Psoas muscle (tissue), 8 donors: ENCODE measurements around the gene KY. TPM values are rescaled to one million over a fixed set of nuclear protein-coding genes. Genes with fewer than 3 reads are reported as not detected.

ENCODE experiments used
- ATAC-seq, 4 donors: fragments of 200-7000 bp; cut with Tn5 transposase; one replicate each; pipeline ENCODE4 v1.9.1; 2020; ENCODE audit warnings: moderate library complexity in 3 of 4, mild to moderate bottlenecking in 2 of 4
- DNase-seq, 2 donors: peaks; one replicate each; pipeline ENCODE4 v3.0.0-alpha.2; 2020
- H3K27ac ChIP-seq: fragments of 200-600 bp; one replicate; pipeline ENCODE4 v1.8.0; 2022
- H3K27me3 ChIP-seq, 3 donors: fragments of 200-600 bp in 1 of 3; one replicate each; pipeline versions ENCODE4 v1.6.1 to v1.8.0; 2013 to 2022; ENCODE audit warnings: low read length in 2 of 3, mild to moderate bottlenecking in 2 of 3, moderate library complexity in 1 of 3; ENCODE audit not compliant: insufficient read depth in 3 of 3
- H3K36me3 ChIP-seq, 2 donors: fragments of 200-600 bp in 1 of 2; one replicate each; pipeline versions ENCODE4 v1.6.1 to v1.8.0; 2013 to 2022; ENCODE audit warnings: low read depth in 1 of 2, mild to moderate bottlenecking in 1 of 2, moderate library complexity in 1 of 2; ENCODE audit not compliant: insufficient read depth in 1 of 2
- H3K4me1 ChIP-seq: fragments of 200-600 bp; one replicate; pipeline ENCODE4 v1.8.0; 2022
- H3K4me3 ChIP-seq: fragments of 200-600 bp; one replicate; pipeline ENCODE4 v1.8.0; 2022; ENCODE audit warnings: mild to moderate bottlenecking
- H3K9me3 ChIP-seq: fragments of 200-600 bp; one replicate; pipeline ENCODE4 v1.8.0; 2022
- WGBS, 3 donors: extraction: QIAGEN DNeasy Blood & Tissue Kit; methylation state at CpG; one replicate each; pipeline versions ENCODE4 v1.1.6 to v1.1.7; 2013; 5-methylcytosine and 5-hydroxymethylcytosine counted together
- intact Hi-C, 2 donors: fragments of 100-400 bp; cut with DNase I; formaldehyde crosslinking; loops; one replicate each; pipeline versions ENCODE4 v1.11.0 to v1.14.2; 2022
- polyA plus RNA-seq, 3 donors: library from polyadenylated mRNA; stranded (reverse); fragments of 200-250 nt; gene quantifications; one replicate each; pipeline ENCODE4 v1.2.3, GENCODE V29; 2013
- total RNA-seq, 4 donors: library from RNA; stranded (reverse); fragmentation: NEBNext Ultra II Directional in 2 of 4; extraction: Animal tissue kit (Norgen Biotek cat#: 25700) in 2 of 4; gene quantifications; one replicate each; pipeline versions ENCODE4 v1.2.1 to v1.2.4, GENCODE V29; 2021 to 2023
- TF ChIP-seq, protein P1 (sequence below): fragments of 200-600 bp; IDR thresholded peaks from one replicate; pipeline ENCODE4 v1.8.0; 2022; ENCODE audit warnings: antibody characterized with exemption
- donor health status: healthy with polysubstance abuse.
- donor health status: DM: no; HTN: no; CAD: no; lungs with moderate emphysema.
- donor health status: Bipolar disorder and iron deficiency.
- donor health status: healthy.
- donor health status: DM: yes; HTN: yes; CAD: no.
- donor health status: DM: no; HTN: no; CAD: no.
- donor health status: DM: no; HTN: no; CAD: no.
- donor health status: DM: yes; HTN: yes; CAD: no.

Gene KY
- total and polyA plus RNA-seq, 7 donors = 0.30 to 6.7 (median 3.0) TPM; not detected in 1

GRCh38 chr3:134659391-134660045, 8.7 kb upstream of the KY start:
- H3K27ac ChIP-seq = no peak overlapping the region
- intact Hi-C loops = no loop called here
- DNase-seq = no peak

DNA sequence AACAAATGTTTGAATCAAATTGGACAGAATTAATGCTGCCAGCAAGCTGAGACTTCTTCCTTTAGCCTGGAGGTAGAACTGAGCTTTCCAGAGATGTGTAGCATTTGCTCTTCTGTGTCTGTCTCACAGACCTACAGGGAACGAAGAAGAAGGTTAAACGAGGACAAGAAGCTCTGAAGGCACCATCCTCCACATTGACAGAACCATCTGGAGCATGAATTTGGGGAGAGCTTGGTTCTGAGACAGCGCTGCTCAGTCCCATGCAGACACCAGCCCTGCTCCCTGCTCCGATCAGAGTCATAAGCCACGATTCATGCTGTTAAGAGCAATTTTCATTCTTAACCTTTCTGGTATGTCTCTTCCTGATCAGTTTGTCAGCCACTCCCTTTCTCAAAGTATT, 7.7 kb upstream of the KY start:
- no peaks in the 10 kb centered on the region for H3K27me3 ChIP-seq
- intact Hi-C loops = no loop called here
- TF ChIP-seq, protein P1, sequence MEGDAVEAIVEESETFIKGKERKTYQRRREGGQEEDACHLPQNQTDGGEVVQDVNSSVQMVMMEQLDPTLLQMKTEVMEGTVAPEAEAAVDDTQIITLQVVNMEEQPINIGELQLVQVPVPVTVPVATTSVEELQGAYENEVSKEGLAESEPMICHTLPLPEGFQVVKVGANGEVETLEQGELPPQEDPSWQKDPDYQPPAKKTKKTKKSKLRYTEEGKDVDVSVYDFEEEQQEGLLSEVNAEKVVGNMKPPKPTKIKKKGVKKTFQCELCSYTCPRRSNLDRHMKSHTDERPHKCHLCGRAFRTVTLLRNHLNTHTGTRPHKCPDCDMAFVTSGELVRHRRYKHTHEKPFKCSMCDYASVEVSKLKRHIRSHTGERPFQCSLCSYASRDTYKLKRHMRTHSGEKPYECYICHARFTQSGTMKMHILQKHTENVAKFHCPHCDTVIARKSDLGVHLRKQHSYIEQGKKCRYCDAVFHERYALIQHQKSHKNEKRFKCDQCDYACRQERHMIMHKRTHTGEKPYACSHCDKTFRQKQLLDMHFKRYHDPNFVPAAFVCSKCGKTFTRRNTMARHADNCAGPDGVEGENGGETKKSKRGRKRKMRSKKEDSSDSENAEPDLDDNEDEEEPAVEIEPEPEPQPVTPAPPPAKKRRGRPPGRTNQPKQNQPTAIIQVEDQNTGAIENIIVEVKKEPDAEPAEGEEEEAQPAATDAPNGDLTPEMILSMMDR = no peak
- ATAC-seq (no peak), DNase-seq (no peak)
- WGBS, 3 donors = 39 to 55% (median 44%) methylated on average over 5 of the region's 5 CpGs
- H3K4me1 ChIP-seq = peaks cover 24% of the 10 kb centered on the region
- H3K27ac ChIP-seq = no peak overlapping the region
- no peaks in the 10 kb centered on the region for H3K36me3 ChIP-seq
- H3K4me3 ChIP-seq = no peak overlapping the region
- no peaks in the 10 kb centered on the region for H3K9me3 ChIP-seq

More at GRCh38 chr3:134659391-134660045, 8.7 kb upstream of the KY start:
- Histone ChIP-seq H3K4me1 (peaks cover 34% of the 10 kb centered on the region), H3K27me3 (no peaks in the 10 kb centered on the region), H3K4me3 (no peak overlapping the region), H3K9me3 (no peaks in the 10 kb centered on the region), H3K36me3 (no peaks in the 10 kb centered on the region)
- 25 to 43% (median 25%) methylated on average over 15 of the region's 15 CpGs for WGBS, 3 donors
- peak in 3 of 4 donors; percentile 59 to 72 (median 62) for ATAC-seq
- TF ChIP-seq, protein P1 = no peak

DNA sequence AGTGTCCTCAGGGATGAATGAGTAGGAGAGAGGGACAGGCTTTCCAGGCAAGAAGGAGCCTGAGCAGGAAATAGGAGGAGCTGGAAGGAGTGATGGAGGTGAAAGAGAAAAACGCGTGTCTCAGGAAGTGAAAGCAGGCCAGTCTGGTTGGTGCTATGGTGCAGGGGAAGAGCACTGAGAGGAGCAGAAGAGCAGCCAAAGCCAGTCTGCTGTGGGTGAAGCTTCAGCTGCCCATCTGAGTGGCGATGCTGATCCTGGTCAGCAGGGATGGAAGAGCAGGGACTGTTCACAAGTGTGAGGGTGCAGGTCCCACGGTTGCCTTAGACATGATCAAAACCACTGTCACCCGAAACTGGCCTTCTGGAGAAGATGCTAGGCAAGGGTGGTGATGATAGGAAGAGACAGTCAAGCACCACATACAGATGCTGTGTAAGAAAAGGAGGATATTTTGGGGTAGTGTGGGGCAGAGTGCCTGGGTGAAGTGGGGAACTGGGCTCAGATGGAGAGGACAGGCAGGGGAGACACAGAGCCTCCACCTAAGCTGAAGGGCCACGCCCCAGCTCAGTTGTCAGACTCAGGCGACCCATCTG, 5.5 kb upstream of the KY start:
- no peak for ATAC-seq
- intact Hi-C loops = no loop called here
- no peak overlapping the region for H3K27ac ChIP-seq
- TF ChIP-seq, protein P1 = no peak
- DNase-seq = no peak
- H3K4me3 ChIP-seq = no peak overlapping the region
- peaks cover 27% of the 10 kb centered on the region for H3K4me1 ChIP-seq
- H3K9me3 ChIP-seq = no peaks in the 10 kb centered on the region
- WGBS, 3 donors = 80 to 83% (median 82%) methylated on average over 7 of the region's 7 CpGs
- no peaks in the 10 kb centered on the region for H3K36me3 ChIP-seq
- H3K27me3 ChIP-seq = no peaks in the 10 kb centered on the region

DNA sequence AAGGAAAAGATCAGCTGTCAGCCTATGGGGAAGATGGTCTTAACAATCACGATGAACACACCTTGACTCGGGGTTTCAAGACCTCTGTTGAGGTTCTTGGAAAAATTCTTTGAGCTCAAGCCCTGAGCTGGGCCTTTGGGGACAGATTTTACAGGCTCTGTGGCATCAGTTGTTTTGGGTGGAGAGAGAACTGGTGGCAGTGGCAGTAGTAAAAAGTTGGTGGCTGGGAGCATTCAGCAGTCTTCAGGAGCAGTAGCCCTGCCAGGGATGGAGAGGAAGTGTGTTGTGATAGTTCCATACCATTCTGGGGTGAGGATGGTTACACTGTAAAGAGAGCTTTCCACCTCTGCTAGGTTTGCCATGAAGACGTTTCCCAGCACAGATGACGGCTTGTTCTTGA, 4.9 kb upstream of the KY start:
- intact Hi-C loops = no loop called here
- Histone ChIP-seq H3K36me3 (no peaks in the 10 kb centered on the region), H3K4me3 (no peak overlapping the region), H3K27ac (no peak overlapping the region), H3K4me1 (peaks cover 30% of the 10 kb centered on the region), H3K9me3 (no peaks in the 10 kb centered on the region), H3K27me3 (no peaks in the 10 kb centered on the region)
- DNase-seq = no peak
- no peak for ATAC-seq
- 91 to 96% (median 93%) methylated on average over 4 of the region's 4 CpGs for WGBS, 3 donors
- TF ChIP-seq, protein P1 = no peak

- H3K36me3 ChIP-seq = no peaks in the 10 kb centered on the region
- H3K4me3 ChIP-seq = no peak overlapping the region
- H3K27ac ChIP-seq = no peak overlapping the region
- no peak for DNase-seq
- no peaks in the 10 kb centered on the region for H3K27me3 ChIP-seq
- H3K4me1 ChIP-seq = peaks cover 17% of the 10 kb centered on the region
- intact Hi-C loops = no loop called here
- ATAC-seq = no peak
- H3K9me3 ChIP-seq = no peaks in the 10 kb centered on the region
- WGBS, 3 donors = 88 to 95% (median 91%) methylated on average over 1 of the region's 1 CpG
- TF ChIP-seq, protein P1 = no peak
Observed at GRCh38 chr3:134654031-134654430, 3.2 kb upstream of the KY start.
